HG03469 (cell line): ENCODE measurements around the gene PFKFB4.
"Not testable (repeated sequence)": the region's sequence is repeated elsewhere in the genome, so short reads cannot be mapped to it uniquely, and the experiment has no call there.

ENCODE experiments used
- ATAC-seq: cut with Tn5 transposase; IDR thresholded peaks from one replicate; pipeline ENCODE4 v1.9.1; 2021; ENCODE audit warnings: mild to moderate bottlenecking, moderate library complexity, moderate number of reproducible peaks; ENCODE audit not compliant: unreplicated experiment

The PFKFB4 gene

DNA sequence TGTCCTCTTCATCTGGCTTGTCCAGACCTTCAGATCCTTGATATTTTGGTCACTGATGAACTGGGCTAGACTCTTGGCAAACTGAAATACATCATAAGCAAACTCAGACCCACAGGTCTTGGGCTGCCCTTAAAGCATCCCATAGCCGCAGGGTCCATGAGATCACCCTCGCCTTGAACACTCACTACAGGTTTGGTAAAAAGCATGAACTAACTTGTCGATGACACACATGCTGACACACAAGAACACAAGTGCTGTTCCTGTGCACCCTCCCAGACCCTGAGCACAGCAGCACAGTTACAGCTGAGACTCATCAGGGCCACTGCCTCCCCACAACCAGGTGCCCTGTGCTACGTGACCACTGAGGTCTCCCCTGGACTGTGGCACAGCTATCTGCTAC, 21.0 kb downstream of the PFKFB4 start:
- no peak for ATAC-seq

DNA sequence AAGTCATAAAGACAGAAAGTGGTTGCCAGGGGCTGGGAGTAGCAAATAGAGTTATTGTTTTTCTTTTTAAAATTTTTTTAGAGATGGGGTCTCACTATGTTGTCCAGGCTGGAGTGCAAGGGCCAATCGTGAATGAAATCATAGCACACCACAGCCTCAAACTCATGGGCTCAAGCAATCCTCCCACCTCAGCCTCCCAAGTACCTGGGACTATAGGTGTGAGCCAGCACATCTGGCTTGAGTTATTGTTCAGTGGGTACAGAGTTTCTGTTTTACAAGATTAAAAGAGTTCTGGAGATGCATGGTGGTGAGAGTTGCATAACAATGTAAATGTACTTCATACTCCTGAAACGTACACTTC, 23.6 kb downstream of the PFKFB4 start:
- no peak for ATAC-seq

DNA sequence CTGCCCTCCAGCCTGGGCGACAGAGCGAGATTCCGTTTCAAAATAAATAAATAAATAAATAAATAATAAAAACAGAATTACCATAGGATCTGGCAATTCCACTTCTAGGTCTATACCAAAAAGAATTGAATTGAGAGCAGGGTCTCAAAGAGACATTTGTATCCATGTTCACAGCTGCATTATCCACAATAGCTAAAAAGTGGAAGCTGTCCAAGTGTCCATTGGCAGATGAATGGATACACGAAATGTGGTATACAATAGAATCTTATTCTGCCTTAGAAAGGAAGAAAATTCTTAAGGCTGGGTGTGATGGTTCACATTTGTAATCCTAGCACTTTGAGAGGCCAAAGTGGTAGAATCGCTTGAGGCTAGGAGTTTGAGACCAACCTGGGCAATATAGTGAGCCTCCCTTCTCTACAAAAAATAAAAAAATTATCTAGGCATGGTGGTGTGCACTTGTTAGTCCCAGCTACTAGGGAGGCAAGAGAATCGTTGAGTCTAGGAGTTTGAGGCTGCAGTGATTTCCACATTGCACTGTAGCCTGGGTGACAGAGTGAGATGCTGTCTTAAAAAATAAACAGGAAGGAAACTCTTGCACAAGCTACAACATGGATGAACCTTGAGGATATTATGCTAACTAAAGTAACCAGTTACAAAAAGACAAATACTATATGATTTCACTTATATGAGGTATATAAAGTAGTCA, 24.2 kb downstream of the PFKFB4 start:
- ATAC-seq = no peak

DNA sequence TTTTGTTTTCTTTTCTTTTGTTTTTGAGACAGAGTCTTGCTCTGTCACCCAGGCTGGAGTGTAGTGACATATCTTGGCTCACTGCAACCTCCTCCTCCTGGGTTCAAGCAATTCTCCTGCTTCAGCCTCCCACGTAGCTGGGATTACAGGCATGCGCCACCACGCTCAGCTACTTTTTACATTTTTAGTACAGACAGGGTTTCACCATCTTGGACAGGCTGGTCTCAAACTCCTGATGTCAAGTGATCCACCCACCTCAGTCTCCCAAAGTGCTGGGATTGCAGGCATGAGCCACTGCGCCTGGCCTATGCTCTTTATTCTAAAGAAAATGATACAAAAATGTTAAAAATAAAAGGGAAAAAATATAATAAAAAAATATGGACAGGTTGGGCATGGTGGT, 25.9 kb downstream of the PFKFB4 start:
- ATAC-seq = not testable (repeated sequence)

DNA sequence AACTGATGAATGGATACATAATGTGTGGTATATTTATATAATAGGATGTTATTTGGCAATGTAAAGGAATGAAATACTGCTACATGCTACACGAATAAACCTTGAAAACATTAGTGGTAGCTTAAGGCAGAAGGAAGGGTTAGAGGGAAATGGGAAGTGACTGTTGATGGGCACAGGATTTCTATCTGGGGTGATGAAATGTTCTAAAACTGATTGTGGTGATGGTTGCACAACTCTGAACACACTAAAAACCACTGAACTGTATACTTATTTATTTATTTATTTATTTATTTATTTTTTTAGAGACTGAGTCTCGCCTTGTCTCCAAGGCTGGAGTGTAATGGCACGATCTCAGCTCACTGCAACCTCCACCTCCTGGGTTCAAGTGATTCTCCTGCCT, 27.8 kb downstream of the PFKFB4 start:
- no peak for ATAC-seq

DNA sequence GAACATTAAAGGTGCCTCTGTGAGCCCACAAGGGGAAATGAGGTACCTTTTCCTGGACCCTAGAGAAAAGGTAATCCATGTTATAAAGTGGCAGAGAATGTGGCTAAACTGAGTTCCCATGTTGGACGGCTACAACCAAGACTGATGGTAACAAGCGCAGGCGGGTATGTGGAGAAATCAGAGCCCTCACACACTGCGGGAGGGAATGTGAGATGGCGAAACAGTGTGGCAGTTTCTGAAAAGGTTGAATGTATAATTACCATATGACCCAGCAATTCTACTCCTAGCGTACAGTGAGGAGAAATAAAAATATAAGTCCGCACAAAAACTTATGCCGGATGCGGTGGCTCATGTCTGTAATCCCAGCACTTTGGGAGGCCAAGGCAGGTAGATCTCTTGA, 28.6 kb downstream of the PFKFB4 start:
- no peak for ATAC-seq

DNA sequence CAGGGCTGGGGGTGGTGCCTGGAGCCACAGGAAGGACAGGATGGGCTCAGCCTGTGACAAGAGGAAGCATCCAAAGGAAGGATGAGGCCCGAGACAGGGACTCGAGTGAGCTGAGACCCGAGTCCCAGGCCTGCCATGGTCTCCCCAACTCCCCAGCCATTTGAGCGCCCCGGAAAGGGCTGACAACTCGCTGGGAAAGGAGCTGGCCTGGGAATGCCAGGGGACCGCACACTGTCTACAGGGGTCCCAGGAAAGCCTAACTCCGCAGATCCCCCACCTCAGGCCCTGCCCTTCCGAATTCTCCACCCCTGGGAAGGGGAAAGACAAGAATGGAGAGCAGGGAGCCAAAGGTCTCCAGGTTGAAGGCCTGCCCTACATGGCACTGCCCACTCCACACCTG, 31.6 kb downstream of the PFKFB4 start:
- no peak for ATAC-seq

DNA sequence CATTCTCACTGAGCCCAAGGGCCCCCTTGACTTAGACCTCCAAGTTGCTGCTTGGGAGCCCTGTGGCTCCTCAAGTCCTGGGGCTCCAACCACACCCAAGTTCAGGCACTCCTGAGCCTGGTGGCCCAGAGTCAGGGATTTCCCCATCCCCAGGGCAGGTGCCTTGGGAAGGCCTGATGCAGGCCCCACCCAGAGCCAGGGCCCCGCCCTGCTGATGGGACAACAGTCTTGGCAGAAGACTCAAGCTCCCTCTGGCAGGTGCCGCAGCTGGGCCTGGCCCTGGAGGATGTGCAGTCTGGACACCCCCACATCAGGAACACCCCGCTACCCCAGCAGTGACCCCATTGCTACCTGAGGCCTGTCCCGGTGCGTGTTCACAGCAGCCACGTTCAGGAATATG, 35.0 kb downstream of the PFKFB4 start:
- no peak for ATAC-seq

DNA sequence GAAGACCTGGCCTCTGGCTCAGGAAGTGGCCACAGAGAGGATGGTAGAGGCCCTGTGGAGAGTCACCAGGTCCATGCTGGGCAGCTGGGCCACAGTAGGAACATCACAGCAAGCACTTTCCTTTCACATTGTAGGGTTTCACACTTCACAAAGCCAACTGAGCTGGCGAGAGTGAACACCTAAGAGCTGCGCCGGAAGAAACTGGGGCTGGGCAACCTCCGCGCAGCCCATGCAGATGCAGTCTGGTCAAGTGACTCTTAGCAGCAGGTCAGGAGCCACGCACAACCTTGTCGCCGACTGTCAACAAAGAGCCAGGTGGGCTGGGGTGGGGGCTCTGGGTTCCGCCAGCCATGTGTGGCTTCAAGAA, 37.3 kb downstream of the PFKFB4 start:
- no peak for ATAC-seq

DNA sequence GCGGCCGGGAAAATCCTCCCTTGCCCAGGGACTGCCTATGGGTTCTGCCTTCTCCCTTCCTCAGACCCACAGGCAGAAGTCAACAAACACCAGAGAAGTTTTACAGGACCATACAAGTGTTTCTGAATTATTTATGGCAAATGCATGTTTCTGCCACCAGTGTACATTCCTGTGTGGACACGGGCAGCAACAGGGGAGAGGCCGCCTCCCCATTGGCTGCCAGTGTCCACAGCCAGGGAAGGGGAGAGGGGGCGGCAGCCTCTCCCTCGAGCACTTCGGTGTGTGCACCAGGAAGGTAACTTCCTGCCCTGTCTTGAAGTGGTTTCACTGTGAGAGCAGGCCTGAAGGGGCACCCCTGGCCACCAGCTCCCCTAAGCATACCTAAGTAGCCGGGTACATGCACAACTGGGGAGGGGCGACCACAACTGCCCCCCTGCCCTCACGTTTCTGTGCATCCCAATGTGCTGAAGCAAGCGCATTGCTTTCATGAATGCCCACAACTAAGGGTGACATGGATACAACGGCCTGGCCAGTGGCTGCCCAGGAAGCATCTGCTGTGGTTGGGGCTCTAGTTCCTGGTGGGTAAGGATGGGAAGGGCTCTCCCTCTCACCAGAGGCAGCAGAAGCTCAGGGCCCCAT, 37.8 kb downstream of the PFKFB4 start:
- no peak for ATAC-seq

DNA sequence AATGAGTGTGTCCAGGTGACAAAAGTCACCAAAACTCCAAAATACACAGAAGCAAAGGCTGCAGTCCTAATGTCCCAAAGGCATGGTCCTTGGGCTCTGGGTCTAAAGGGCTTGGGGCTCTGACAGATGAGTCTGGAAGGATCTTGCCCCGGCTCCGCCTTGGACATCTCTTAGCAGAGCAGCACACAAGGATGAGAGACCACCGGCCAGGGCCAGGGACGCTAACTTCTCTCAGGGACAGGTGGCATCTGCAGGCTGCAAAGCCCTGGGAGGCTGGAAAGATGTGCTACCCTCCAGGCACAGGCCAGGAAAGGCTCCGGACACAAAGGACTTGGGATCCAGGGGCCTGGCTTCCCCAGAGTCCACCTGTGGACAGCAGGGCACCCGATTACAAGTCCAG, 38.5 kb downstream of the PFKFB4 start:
- no peak for ATAC-seq

DNA sequence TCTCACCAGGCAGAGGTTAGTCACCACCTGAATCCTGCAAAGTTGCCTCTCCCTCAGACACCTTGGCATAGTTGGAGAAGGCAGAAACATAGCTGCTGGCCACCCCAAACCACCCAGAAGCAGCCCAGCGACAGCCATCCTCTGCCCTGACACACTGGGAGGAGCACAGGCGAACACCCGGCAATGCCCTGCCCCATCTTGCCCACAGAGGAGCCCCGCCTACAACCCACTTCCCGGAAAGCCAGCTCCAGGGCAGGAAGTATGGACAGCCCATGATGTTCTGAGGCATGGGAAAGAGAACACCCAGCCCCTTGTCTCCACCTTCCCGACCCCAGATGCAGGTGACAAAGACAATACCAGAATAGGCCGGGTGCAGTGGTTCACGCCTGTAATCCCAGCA, 40.0 kb downstream of the PFKFB4 start:
- ATAC-seq = no peak

DNA sequence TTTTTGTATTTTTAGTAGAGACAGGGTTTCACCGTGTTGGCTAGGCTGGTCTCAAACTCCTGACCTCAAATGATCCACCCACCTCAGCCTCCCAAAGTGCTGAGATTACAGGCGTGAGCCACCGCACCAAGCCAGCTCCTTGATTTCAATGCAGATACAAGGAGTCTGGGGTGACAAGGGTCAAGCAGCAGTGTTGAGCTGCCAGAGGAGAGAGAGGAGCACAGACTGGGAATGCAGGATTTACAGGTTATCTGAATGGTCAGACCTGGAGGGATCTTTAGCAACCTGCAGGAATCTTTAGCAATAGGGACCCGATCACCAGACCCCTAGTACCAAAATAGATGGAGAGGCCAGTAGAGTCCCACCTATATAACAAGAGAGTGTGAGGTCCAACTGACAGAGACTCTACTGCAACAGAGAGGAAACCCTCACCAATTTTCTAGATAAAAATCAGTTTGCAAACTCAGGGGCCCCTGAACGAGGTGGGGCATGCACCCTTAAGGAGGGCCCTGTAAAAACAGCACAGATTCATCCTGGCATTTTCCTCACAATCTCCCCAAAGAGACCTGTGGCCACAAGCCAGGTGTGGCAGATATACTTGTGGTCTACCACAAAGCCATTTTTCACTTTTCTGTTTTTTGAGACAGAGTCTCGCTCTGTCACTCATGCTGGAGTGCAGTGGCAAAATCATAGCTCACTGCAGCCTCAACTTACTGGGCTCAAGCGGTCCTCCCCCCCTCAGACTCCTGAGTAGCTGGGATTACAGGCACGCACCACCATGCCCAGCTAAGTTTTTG, 42.0 kb downstream of the PFKFB4 start:
- ATAC-seq = no peak

DNA sequence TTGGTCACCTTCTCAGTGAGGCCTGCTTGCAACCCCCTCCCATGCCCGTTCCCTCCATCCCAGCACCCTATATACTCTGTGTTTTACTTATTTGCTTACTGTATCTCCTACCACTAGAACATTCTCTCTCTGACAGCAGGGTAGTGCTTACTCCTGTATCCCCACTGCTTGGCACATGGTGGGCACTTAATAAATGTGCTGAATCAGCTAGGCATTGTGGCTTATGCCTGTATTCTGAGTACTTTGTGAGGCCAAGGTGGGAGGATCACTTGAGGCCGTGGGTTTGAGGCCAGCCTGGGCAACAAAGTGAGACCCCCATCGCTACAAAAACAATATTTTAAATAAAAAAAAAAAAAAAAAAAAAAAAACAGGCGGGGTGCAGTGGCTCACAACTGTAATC, 45.1 kb downstream of the PFKFB4 start:
- ATAC-seq = no peak

DNA sequence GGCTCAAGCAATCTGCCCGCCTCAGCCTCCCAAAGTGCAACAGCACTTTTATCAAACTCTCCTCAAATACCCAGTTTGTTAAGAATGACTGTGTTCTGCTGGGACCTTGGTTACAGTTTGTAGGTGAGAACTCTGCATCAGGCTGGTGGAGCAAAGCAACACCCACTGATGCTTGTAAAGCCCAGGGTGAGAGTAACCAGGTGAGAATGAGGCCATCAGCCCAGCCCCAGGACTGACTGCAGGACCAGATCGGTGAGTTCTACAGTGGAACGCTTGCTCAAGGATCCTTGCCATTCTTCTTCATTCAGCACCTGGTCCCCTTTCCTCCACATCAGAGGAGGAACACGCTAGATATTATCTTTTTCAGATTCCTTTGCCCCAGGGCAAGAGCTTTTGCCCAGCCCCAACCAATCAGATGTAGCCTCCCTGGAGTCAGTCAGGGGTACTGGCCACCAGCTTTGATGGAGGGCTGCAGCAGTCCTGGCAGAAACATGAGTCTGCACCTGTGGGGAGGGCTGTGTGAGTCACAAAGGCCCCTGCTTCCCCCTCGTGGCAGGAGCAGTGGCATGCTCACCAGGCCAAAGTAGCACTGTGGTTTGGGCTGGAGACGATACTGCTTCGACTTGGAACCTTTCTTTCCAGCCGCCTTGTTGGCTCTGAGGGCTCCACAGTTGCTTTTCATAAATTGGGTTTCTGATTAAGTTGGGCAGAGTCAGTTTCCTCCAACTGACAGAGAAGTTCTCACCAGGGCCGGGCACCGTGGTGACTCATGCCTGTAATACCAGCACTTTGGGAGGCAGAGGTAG, 49.1 kb downstream of the PFKFB4 start:
- ATAC-seq = no peak

DNA sequence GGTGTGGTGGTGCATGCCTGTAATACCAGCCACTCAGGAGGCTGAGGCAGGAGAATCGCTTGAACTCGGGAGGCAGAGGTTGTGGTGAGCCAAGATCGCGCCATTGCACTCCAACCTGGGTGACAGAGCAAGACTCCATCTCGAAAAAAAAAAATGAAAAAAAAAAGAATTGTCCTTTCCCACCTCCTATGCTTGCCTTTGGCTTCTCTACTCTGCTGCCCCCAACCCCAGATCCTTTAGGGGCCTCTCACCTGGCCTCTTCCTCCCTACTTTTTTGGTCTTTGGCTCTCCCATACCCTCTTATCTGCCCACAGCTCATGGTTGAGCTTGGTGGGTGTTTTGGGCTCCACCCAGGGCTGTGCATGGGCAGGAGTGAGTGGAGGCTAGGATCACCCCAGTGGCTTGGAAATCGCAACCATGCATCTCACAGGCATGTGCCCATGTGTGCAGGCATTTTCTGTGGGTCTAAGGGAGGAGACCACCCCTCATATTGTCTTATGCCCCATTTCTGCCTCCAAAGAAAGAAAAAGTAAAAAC, 50.6 kb downstream of the PFKFB4 start:
- no peak for ATAC-seq

DNA sequence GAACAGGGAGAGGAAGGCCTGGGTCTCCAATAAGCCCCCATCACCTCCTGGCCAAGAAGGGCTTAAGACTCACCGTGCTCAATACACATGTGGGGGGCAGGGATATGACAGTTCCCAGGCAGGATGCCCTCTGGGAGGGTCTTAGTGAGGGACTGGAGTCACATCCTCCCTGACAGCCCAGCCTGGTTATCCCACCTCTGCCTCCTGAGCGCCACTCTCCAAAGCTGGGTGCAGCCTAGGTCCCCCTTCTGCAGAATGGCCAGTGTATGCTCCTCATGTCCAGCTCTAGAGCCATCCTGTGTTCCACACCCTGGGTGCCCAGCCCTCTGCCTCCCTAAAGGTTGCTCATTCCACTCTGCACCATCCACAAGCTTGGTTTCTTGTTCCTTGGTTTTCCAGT, 51.5 kb downstream of the PFKFB4 start:
- ATAC-seq = no peak

DNA sequence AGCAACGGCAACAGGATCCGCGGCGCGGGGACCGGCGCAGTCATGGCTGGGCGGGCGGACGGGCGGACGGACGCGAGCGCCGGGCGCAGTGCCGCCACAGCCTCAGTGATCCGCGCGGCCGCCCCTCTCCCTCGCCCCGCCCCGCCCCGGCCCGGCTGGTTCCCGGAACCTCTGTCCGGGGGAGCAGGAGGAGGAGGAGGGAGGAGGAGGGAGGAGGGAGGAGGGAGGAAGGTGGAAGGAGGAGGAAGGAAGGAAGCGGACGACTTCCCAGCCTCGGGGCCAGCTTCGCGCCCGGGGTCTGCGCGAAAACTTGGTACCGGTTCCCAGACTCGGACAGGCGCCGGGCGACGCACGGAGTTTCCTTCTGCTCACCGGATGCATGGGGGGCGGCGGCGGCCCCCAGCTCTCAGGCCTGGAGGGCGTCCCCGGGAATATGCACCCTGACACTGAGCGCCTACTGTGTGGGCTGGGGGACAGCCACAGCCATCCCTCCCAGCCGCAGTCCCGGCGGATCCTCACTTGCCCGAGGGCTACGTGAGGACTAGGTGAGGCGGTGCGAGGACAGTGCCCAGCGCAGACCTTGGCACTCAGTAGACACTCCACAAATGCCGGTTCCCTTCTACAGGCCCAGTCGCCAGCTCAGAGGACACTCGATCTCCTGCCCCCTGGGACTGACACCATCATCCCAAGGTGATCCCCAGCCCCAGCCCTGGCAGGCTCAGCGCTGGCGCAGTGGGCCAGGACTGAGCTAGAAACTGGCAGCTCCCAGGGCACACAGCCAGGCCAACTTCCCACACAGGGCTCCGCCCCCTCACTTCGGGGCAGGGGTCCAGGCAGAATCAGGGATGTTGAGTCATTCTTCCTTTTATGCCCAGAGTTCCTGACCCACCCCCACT, 52.3 kb downstream of the PFKFB4 start, which contains the start of gene SHISA5:
Gene SHISA5 (minus strand): TSS at position 124 of the 896 bp plus-strand sequence. CDS start 80 bp downstream, at position 44.
- ATAC-seq = no peak

DNA sequence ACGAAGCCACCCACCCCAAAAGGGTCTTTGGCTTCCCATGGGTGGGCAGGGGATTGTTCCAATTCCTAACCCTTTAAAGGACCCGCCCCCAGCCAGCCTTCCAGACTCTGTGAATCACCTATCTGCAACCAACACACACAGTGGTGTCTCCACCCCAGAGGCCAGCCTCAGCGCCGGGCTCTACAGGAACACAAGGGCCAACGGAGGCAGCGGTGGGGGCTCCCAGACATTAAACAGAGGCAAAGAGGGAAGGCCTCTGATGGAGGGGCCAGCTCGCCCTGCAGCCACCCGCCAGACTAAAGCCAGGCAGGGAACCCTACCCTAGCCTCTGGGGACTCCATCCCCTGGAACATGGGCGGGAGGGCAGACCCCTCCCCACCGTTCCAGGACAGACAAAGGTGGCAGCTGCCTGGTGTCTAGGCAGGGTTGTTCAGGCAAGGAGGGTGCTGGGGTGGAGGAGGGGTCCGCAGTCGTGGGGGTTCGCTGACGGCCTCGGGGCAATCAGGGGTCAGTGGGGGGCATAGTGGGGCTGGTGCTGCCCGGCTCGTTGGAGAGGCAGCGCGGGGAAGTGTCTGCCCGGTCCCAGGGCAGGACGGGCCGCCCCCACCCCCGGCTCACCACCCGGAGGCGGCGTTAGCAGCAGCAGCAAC, 53.1 kb downstream of the PFKFB4 start:
- ATAC-seq = no peak
